GM19099 (cell line): ENCODE measurements around the gene CAD.
A peak's percentile ranks its signal among the peaks of the same experiment; 100 is the strongest.

ENCODE experiments used
- POLR2A ChIP-seq: IDR thresholded peaks from 3 replicates; pipeline ENCODE4 v1.6.1; 2011; ENCODE audit warnings: low read depth; ENCODE audit not compliant: insufficient read length; ENCODE audit errors: extremely low read depth

Gene CAD

GRCh38 chr2:27217173-27218121 lies at the start of gene CAD:
TSS of gene CAD (plus strand) at chr2:27217369. CDS start at chr2:27217552, 183 bp downstream.
- peak; percentile 78 for TF ChIP-seq POLR2A

- no peak for TF ChIP-seq POLR2A
Observed at GRCh38 chr2:27170581-27171337, 46.4 kb upstream of the CAD start.

GRCh38 chr2:27171351-27171848 lies 45.8 kb upstream of the CAD start:
- TF ChIP-seq POLR2A = no peak

GRCh38 chr2:27174638-27175037 lies 42.5 kb upstream of the CAD start:
- no peak for TF ChIP-seq POLR2A

GRCh38 chr2:27175330-27175729 lies 41.8 kb upstream of the CAD start:
- TF ChIP-seq POLR2A = no peak

GRCh38 chr2:27177441-27178351 lies 39.5 kb upstream of the CAD start:
- TF ChIP-seq POLR2A = no peak

- no peak for TF ChIP-seq POLR2A
Observed at GRCh38 chr2:27178469-27178868, 38.7 kb upstream of the CAD start.

DNA sequence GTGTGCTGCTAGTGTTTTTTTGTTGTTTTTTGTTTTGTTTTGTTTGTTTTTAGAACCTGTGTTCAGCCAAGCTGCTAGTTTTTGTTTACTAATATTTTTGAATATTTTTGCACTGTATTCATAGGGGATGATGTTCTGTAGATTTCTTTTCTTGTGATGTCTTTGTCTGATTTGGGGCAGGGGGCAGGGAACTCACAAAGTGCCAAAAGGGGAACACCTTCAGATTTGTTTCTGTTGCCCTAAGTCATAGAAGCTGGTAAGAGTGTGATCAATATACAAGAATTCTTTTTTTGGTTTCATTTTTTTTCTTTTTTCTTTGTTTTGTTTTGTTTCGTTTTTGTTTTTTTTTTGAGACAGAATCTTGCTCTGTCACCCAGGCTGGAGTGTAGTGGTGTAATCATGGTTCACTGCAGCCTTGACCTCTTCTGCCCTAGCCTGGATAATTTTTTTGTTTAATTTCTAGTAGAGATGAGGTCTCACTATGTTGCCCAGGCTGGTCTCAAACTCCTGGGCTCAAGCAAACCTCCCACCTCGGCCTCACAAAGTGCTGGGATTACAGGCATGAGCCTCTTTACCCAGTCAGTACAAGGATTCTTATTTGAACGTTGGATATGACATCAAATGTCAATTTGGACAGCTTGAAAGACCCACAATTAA lies 37.7 kb upstream of the CAD start:
- no peak for TF ChIP-seq POLR2A

DNA sequence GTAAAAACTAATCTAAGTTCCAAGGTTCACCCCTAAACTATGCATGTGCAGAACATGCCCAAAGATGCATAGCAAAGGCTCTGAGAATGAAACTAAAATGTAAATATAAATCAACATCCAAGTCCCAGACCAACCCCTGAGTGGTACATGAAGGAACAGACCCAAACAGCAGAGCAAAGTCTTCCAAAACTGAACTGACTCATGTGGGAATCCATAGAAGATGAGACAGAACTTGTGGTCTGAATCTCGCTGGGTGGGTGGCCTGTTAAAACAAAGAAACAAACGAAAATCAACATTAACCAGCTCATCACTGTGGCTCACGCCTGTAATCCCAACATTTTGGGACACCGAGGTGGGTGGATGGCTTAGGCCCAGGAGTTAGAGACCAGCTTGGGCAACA lies 34.8 kb upstream of the CAD start:
- TF ChIP-seq POLR2A = no peak

DNA sequence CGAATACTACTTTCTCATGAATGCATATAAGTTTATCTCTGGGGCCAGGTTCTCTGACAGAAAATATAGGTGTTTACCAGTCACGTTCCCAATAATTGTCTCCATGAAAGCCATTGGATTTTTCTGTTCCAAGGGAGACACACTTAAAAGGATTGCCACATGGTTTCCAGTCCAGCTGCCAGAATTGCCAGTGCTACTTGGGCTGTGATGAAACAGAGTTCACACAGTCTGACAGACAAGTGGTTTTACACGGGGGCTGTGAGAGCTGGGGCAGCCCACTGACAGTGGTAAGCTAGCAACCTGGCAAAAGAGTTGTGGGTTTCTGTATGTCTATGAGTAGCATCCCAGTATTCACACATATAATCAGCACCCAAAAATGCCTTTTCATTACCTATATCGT lies 33.1 kb upstream of the CAD start:
- no peak for TF ChIP-seq POLR2A

DNA sequence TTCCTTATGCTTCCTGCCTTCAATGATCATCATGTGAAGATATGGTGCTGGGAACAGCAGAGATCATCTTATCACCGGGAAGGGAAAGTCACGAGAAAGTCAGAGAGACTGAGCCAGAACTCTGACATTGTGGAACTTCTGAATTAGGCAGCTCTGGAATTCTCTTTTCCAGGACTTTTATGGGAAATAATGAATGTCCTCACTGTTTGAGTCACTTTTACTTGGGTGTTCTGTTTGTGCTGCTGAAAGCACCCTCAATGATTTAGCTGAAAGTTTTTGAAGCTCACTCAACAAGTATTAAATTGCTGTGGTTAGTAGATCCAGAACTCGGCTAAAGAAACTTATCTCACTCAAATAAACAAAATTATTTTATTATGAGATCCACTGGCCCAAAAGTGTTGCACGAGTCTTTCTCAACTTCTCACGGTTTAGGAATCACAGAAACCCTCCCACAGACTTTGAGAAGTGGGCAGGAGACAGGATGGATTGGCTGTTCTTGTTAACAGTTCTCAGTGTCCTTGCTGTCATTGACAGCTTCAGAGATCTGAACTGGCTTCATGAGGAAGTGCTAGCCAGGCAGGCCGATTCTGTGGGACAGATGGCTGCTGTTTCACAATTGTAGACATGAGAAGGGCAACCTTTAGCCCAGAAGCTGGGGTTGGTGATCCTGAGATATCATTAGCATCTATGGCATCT lies 31.7 kb upstream of the CAD start:
- TF ChIP-seq POLR2A = no peak

- TF ChIP-seq POLR2A = no peak
Observed at GRCh38 chr2:27186613-27187345, 30.4 kb upstream of the CAD start.

DNA sequence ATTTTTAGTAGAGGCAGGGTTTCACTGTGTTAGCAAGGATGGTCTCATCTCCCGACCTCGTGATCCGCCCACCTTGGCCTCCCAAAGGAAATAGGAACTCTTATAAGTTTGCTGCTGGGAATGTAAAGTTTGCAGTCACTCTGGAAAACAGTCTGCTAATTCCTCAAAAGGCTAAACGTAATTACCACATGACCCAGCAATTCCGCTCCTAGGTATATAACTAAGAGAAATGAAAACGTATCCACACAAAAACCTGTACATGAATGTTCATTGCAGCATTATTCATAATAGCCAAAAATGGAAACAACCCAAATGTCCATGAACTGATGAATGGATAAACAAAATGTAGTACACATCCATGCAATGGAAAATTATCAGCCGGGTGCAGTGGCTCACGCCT lies 27.2 kb upstream of the CAD start:
- TF ChIP-seq POLR2A = no peak
